NCI-H2196 (cell line): ENCODE data around the gene RALGDS.
"Not testable (repeated sequence)": the region's sequence is repeated elsewhere in the genome, so short reads cannot be mapped to it uniquely, and the experiment has no call there.

Experiments used
- DNase-seq: peaks from one replicate; lab custom pipeline; 2025; ENCODE audit not compliant: unreplicated experiment; lab: John Stamatoyannopoulos, UW

The RALGDS gene

DNA sequence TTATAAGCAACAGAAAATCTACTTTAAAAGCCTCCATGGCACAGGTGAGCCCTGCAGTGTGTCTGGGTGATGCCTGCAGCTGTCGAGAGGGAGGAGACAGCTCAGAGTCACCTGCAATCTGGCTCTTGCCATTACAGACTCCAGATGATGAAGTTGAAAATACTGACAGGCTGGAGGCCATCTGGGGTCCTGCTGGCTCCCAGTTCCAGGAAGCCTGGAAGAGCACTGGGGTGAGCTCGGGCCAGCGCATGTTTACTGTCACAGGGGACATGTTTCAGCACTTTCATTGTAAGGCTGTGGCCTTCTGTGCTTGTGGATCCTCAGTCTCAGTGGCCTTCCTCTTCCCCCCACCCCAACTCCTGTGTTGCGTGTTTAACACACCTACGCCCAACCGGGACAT is 30.9 kb downstream of the RALGDS start:
- no peak for DNase-seq

DNA sequence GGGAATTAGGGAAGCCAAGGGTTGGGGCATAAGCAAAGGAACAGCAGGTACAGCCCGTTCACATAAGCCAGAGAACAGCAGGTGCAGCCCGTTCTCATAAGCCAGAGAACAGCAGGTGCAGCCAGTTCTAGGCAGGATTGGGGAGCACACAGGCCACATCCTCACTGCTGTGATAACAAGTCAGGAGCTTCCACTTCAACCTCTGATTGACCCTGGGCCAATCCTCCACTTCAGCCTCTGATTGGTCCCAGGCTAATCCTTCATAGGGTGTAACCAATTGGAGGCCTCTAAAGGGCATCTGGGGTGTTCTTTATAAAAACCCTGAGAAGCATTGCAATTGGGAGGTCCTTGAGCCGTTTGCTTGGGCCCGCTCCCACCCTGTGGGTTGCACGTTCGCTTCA is 31.8 kb downstream of the RALGDS start:
- peak; percentile 62 for DNase-seq

DNA sequence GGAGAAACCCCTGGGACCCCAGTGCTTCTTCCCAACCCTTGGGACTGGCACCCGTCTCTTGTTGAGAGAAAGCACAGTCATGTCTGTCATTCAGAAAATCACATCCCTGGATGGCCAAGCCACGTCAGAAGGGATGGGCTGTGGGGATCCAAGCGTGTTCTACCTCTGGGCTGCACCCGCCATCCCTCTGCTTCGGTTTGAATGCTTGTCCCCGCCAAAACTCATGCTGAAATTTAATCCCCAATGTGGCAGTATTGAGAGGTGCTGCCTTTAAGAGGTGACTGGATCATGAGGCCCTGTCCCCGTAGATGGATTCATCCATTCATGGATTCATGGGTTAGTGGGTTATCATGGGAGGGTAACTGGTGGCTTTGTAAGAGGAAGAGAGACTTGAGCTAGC is 32.3 kb downstream of the RALGDS start:
- no peak for DNase-seq

DNA sequence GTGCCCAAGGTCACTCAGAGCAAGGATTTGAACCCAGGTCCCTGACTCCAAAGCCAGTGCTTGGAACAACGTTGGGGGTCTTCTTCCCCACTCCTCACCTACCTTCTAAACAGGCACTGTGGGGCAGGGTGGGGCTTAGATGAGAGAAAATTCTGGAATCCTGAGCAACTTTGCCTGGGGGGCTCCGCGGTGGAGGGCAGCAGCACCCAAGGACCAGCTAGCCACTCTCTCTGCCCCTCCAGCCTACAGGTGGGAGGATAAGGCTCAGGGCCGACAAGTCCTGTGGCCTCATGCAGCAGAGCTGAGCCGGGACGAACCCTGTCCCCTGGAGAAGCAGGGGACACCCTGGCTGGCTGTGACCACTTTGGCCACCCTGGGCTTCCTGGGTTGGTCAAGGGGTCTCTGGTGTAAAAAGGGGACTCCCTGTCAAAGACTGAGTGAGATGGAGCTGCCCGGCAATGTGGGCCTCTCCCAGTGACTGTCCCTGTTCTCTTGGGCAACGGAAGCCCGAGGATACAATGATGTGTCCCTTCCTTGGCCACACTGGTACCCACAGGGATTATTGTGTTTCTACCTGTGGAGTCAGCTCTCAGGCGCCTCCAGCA is 32.8 kb downstream of the RALGDS start:
- no peak for DNase-seq

DNA sequence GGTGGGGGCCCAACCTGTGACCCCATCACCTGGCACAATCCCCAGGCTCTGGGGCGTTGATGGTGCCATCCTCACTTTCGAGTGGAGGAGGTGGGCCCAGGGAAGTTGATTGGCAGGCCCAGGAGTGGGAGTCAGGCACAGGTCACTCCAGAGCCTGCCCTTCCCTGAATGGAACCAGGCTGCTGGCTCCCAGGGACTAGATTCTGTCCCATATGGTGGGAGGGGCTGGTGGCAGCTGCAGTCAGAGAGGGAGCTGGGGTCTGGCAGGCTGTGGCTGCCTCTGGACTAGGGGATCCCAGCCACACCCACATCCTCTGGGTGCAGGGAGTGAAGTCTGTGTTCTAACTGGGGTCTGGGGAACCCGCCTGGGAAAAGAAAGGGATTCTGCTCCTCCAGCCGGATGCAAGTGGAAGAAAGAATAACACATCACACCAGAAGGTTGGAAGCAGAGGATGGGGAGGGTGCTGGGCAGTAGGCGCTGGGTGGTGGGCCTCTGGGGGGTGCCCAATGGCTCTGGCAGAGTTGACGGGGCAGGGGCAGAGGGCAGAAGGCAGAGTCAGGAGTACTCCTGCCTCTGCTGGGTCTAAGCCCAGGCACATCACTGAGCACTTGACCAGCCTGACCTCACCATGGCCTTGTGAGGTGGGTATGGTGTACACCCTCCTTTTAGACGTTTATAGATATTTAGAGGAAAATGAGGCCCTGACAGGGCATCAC is 33.5 kb downstream of the RALGDS start:
- DNase-seq: no peak

DNA sequence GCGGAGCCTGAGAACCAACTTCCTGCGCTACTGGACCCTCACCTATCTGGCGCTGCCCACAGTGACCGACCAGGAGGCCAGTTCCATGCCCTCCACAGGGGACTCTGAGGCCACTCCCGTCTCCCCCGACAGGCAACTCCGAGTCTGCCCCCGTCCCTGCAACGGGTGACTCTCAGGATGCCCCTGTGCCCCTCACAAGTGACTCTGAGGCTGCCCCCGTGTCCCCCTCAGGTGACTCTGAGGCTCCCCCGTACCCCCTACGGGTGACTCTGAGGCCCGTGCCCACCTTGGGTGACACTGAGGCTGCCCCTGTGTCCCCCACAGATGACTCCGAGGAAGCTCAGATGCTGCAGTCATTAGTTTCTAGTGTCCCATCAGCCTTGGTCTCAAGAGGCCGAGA is 34.1 kb downstream of the RALGDS start:
- DNase-seq: no peak

DNA sequence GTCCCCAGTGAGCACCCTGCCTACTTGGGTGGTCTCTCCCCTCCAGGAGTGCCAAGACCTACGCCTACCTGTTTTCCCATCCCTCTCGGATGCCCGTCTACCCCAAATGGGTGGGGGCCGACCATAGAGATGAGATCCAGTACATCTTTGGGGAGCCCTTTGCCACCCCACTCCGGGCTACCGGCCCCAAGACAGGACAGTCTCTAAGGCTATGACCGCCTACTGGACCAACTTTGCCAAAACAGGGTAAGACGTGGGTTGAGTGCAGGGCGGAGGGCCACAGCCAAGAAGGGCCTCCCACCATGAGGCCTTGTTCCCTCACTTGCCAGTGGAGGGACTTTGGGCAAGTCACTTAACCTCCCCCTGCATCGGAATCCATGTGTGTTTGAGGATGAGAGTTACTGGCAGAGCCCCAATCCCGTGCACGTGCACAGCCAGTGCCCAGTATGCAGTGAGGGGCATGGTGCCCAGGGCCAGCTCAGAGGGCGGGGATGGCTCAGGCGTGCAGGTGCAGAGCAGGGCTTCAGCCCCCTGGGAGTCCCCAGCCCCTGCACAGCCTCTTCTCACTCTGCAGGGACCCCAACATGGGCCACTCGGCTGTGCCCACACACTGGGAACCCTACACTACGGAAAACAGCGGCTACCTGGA is 34.7 kb downstream of the RALGDS start:
- DNase-seq: not testable (repeated sequence)

DNA sequence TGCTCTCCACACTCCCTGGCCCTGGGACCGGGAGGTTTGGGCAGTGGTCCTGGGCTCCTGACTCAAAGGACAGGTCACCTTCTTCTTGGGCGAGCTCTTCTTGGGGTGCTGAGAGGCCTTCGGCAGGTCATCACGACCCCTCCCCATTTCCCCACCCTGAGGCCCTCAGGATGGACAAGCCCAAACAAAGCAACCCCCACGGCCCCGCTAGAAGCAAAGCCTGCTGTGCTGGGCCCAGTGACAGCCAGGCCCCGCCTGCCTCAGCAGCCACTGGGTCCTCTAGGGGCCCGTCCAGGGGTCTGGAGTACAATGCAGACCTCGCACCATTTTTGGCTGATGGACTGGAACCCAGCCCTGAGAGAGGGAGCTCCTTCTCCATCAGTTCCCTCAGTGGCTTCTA is 37.4 kb downstream of the RALGDS start:
- DNase-seq: not testable (repeated sequence)

DNA sequence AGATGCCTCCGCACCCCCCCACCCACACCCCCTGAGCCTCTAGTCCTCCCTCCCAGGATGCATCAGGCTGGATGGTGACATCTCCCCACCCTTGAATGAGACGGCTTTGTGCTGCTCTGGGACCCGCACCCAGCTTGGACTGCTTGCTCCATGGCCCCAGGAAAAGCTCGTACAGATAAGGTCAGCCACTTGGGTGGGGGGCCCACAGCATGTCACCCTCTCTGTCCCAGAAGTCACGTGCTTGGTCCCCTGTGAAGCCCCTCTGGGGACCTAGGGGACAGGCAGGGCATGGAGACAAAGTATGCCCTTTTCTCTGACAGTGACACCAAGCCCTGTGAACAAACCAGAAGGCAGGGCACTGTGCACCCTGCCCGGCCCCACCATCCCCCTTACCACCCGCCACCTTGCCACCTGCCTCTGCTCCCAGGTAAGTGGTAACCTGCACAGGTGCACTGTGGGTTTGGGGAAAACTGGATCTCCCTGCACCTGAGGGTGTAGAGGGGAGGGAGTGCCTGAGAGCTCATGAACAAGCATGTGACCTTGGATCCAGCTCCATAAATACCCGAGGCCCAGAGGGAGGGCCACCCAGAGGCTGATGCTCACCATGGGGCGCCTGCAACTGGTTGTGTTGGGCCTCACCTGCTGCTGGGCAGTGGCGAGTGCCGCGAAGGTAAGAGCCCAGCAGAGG is 38.9 kb downstream of the RALGDS start:
- not testable (repeated sequence) for DNase-seq

DNA sequence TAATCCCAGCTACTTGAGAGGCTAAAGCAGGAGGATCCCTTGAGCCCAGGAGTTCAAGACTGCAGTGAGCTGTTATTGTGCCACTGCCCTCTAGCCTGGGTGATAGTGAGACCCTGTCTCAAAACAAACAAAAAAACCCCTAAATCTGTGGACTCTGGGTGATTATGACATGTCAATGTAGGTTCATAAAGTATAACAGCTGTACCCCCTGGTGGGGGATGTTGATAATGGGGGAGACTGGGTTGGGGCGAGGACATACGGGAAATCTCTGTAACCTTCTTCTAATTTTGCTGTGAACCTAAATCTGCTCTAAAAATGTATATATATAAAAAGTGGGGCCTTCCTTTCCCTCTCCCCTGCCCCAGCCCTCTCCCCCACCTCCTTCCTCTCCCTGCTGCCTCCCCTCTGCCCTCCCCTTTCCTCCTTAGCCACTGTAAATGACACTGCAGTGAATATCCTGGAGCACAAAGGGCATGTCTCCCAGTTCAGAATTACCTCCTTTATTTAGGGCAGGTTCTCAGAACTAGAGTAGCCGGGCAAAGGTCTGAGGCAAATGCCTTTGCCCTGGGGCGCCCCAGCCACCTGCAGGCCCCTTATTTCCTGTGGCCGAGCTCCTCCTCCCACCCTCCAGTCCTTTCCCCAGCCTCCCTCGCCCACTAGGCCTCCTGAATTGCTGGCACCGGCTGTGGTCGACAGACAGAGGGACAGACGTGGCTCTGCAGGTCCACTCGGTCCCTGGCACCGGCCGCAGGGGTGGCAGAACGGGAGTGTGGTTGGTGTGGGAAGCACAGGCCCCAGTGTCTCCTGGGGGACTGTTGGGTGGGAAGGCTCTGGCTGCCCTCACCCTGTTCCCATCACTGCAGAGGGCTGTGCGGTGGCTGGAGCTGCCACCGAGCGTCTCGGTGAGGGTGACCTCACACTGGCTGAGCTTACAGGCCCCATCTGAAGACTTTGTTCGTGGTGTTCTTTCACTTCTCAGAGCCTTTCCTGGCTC is 40.0 kb downstream of the RALGDS start:
- DNase-seq: not testable (repeated sequence)

DNA sequence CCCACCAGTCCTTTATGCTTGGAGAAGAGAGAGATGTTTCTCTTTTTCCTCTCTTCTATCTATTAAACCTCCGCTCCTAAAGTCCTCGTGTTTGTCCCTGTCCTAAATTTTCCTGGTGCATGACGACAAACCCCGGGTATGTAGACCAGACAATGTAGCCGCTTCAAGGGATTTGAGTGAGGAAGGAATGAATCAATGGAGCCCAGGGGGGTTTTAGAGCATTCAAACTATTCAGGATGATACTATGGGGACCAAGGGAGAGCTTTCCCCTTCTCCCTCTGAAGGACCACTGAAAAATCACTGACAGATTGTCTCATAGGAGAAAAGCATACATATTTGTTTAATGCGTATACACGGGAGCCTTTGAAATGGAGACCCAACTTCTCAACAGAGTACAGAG is 40.9 kb downstream of the RALGDS start:
- DNase-seq: no peak

DNA sequence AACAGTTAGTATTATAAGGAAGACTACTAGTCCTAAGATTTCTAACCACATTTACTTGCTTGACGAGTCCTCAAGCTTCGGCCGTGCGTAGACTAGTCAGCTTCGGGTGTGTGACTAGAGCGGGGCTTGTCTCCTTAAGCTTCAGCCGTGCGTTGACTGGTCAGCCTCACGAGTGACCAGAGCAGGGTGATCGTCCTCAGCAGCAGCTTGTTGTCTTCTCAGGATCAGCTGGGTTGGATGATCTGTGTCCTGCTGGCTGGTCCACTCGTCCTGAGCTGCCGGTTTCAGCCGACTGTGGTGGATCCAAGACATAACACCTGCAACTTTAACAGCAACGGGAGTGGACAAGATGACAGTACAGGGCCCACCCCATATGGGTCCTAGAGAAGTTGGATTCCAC is 42.6 kb downstream of the RALGDS start:
- no peak for DNase-seq

DNA sequence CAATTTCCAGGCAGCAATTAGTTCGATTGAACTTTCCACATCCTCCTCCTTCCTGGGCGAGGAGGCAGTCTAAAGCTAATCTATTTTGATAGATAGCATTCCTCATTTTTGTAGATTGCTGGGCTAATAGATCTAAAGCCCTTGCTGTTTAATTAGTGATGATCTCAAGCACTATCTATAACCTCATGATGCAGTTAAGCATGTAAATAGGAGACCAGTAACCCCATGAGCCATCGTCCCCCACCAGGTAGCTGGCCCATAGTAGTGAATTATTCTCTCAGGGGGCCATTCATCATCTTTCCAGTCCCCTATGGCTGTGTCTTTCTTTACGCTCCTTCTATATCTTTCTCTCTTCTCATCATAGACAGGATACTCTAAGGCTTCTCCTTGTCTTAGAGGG is 44.3 kb downstream of the RALGDS start:
- DNase-seq: no peak

DNA sequence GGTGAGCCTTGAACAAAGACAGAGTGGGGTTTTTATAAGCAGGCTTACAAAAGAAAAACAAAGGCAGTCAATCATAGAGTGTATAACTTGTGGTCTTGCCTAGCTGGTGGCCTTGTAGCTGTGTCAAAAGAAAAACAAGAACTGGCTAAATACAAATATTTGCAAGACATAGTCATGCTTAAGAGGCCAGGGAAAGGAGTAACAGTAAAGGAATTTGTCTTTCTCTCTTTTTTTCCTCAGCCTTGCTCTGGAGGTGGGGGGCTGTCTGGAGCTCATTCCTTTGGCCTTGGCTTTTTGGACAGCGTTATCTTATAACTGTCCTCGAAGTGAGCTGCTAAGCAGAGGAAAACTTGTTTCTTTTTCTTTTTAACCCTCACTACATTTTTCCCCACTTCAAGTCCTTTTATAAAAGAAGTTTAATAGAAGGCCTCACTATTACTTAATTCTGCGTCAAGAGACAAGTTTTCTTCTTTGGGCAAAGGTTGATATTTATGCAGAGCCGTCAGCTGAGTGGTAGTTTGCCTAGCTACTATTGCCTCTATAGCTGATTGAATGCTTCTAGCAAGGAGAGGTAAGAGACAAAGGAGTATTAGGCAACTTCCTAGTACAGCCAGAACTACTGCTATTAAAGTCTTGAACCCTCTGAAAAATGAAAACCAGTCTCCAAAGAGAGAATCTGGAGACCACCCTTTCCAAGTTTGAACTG is 45.0 kb downstream of the RALGDS start:
- DNase-seq: no peak

DNA sequence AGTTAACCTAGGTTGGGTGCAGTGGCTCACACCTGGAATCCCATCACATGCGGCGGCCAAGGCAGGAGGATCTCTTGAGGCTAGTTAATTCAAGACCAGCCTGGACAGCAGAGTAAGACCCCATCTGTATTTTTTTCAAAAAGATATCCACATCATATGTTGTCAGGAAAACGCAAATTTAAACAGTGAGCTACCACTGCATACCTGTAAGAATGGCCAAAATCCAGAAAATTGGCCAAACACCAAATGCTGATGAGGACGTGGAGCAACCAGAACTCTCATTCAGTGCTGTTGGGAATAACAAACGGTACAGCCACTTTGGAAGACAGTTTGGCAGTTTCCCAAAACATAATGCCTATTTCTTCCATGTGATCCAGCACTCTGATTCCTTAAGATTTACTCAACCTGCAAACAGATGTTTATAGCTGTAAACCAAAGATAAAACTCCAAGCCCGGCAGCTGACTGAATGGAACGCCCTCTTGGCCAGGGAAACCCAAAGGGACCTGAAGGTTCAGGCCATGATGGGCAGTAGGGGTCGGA is 46.9 kb downstream of the RALGDS start:
- DNase-seq: no peak

DNA sequence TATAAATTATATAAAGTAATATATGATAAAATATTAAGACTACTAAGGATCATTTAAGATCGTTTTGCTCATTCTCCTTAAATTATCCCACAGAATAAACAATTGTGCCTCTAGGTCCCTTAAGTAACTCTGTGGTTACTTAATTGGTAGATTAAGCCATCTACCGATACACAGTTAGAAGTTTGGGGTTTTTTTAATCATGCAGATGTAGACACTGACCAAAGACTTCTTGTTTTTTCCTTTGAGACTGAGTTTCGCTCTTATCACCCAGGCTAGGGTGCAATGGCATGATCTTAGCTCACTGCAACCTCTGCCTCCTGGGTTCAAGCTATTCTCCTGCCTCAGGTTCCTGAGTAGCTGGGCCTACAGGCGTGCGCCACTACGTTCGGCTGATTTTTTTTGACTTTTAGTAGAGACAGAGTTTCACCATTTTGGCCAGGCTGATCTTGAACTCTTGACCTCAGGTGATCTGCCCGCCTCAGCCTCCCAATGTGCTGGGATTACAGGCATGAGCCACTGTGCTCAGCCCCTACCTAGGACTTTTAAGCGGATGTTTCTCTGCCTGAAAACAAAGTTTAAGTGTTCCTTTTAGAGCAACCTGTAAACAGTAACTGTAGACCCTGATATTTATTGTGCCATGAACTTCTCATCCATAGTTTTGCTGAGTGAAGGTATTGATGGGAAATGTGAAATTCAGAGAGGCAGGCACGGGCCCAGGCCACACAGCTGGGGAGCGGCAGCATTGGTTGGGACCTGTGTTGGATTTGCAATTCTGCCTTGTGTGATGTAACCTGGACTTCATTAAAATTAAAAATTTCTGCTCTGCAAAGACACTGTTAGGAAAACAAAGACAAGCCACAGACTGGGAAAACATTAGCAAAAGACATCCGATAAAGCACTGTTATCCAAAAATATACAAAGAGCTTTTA is 47.7 kb downstream of the RALGDS start:
- DNase-seq: no peak

DNA sequence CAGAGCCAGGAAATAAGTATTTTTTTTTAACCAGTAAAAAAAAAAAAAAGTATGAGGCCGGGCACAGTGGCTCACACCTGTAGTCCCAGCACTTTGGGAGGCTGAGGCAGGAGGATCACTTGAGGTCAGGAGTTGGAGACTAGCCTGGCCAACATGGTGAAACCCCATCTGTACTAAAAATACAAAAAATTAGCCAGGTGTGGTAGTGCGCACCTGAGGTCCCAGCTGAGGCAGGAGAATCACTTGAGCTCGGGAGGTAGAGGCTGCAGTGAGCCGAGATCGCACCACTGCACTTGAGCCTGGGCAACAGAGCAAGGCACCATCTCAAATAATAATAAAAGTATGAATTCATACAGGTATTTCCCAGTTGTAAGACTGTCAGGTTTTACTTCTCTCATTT is 48.8 kb downstream of the RALGDS start:
- DNase-seq: not testable (repeated sequence)

DNA sequence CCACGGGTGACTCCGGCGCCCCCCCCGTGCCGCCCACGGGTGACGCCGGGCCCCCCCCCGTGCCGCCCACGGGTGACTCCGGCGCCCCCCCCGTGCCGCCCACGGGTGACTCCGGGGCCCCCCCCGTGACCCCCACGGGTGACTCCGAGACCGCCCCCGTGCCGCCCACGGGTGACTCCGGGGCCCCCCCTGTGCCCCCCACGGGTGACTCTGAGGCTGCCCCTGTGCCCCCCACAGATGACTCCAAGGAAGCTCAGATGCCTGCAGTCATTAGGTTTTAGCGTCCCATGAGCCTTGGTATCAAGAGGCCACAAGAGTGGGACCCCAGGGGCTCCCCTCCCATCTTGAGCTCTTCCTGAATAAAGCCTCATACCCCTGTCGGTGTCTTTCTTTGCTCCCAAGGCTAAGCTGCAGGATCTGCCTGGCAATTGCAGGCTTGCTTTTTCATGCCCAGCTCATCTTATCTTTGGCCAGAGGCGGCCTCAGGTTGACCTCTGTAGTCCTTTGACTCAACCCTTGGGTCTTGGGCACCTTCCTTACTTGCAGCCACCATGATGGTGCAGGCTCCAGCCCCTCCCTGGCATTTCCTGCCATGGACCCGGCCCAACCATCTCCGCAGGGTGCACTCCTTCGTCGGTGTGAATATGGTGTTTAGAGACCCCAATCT is 49.4 kb downstream of the RALGDS start:
- DNase-seq: no peak
